SHP77 treated with DMSO at 0.1 percent for 48 hours (cell line): ENCODE data around the gene TICAM2.

Experiments used
- DNase-seq: peaks from one replicate; lab custom pipeline; 2025; lab: John Stamatoyannopoulos, UW

The TICAM2 gene

DNA sequence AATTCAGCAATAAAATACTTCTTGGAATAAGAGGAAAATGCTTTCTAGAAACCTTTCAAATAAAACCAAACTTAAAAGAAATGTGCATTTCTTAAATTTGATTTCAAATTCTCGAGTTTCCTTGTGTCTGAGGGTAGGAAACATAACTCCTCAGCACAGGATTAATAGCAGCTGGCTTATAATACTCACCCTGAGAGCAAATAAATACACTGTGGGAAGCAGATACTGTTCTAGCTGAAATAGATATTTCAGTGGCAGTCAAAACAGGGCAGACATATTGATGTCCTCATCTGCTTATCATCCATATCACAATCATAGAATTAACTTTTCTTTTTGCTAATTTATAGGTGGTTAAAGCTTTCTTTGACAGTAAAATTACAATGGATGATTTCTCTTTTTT is 33.6 kb downstream of the TICAM2 start:
- no peak for DNase-seq

DNA sequence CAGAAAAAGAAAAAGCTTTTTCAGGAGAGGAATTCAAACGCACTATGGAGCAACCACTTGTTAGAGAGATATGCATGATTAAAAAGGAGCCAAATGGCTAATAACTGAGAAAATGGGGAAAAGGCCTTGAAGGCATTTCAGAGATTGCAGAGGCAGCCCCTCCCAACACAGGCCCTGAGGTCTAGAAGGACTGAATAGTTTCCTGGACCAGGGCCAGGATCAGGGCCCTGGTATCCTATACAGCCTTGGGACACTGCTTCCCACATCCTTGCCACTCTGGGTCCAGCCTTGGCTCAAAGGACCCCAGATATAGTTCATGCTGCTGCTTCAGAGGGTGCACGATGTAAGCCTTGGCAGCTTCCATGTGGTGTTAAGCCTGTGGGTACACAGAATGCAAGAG is 37.0 kb downstream of the TICAM2 start:
- no peak for DNase-seq

DNA sequence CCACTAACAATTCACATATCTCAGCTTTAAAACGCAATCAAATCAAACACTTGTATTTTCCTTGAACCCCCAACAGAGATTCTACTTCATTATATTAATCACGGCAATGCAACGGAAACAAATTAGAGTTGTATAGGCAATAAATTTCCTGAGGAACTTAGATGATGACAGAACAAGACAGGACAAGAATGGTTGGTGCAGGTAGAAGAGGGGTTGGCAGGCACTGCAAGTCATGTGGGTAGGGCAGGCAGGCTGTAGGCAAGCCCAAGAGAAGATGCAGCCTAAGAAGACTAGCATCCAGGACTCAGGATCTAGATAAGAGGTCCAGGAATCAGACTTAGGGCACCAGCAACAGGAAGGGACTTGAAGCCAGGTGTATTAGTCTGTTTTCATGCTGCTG is 41.1 kb downstream of the TICAM2 start:
- DNase-seq = no peak

DNA sequence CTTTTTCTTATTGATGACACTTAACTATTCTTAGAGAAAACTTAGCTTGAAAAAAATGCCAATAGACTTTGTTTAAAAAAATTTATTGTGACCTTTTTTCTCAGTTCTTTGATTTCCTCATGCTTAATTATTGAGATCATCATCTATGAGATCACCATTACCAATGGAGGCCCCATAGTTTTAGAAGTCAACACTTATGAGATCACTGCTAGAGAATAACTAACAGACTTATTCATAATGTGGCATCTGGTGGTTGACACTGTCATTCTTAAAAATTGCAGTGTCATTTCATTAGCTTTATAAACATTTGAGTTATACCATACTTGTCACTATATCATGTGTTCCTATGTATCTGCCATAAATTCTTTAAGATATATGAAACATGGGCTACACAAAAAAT is 42.8 kb downstream of the TICAM2 start:
- no peak for DNase-seq

DNA sequence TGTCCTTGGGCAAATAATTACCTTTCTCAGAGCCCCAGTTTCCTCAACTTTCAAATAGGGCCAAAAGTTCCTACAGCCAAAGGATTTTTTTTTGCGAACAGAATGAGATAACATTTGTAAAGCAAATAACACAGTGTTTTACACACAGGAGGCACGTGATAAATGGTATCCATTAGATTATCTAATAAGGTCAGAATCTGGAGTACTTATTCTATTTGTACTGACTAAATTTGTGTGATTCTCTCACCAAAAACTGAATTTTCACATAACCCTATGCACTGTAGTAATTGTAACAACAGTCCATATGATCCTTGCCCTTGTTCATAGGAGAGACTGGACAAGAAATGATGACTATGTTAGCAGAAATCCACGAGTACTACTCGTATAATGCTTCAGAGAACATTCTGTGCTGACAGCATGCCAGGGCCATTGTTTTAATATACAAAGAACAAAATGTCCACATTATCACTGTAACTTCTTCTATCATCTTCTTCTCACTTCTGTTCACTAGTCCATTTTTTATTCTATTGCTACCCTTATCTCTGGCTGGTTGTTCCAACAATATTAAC is 43.8 kb downstream of the TICAM2 start:
- DNase-seq = no peak

DNA sequence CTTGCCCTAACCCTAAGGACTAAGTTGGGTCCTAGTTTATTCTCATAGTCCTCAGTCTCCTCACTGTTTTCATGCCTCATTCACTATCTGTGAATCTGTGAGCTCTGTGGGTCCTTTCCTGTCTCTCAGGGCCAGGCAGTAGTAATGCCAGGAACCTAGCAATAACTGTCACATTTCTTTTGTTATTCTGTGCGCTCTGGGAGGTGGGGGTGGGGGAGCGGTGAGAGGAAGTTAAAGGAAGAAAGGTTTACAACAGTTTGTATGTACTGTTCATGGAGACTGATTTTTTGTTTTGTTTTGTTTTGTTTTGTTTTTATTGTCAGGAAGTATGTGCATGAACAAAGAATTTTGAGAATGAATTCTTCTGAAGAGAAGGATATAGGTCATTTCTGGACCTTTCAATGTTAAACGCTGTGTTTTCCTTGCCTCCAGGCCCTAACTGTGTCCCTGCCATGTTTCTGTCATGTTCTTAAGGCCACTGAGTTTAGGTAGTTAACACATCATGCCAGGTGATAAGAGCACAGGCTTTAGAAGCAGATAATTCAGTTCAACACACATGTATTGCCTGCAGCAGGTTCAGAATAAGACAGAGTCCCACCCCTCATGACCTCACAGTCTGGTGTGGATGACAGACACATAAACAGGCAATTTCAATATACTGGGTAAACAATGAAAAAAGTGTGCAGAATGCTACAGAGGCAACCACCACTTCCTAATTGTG is 44.5 kb downstream of the TICAM2 start:
- DNase-seq = no peak

DNA sequence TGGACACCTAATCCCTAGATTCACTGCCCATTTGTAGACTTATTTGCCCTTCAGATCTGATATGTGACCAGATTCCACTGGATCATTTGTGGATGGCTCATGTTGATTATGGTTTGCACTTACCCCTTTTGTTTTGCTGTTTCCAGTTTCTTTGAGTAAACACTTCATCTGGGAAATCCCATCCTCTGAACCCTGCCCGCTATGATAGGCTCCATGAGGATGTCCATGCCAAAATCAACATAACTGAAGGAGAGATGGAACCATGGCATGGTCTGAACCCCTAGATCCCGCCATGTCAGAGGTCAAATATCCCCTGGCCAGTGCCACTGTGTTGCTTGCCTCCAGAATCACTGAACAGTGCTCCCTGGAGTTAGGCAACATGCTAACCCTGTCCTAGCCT is 46.0 kb downstream of the TICAM2 start:
- DNase-seq = no peak

DNA sequence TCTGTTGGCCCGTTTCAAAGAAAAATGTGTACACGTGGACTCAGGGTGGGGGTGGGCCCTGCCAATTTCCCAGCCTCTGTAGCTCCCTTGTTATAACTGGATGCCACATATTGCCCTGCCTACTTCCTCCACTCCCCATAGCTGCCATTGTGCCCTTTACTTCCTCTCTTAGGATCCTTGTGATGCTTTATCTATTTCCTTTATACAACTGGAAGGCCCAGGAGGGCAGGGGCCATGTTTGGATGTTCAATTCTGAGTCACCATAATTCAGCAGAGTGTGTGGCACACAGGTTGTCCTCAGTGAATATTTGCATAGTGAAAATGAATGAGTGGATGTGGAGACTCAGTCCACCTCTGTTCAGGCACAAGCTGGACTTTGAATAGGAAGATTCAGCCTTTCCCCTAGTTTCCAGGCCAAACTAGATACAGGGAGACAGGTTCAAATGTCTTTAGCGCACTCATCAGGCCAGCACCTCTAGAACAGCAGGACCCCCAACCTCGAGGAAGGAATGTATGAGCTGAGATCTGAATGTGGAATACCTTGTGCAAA is 47.1 kb downstream of the TICAM2 start:
- DNase-seq = no peak

DNA sequence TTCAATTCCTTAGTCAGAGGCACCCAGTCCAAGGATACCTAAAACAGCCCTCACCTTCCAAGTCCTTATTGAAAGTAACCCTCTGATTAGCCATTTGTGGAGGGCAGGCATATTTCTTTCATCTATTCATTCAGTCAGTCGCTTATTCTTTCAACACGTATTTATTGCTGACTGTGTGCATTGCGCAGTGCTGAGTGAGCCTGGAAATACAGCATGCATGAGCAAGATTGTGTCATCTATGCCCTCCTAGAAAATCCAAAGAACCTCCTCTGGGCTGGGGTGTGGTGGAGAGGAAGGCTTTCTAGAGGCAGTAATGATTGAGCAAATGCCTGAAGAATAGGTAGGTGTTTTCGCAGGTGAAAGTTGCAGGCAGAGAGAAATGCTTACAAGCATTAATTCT is 49.2 kb downstream of the TICAM2 start:
- no peak for DNase-seq

DNA sequence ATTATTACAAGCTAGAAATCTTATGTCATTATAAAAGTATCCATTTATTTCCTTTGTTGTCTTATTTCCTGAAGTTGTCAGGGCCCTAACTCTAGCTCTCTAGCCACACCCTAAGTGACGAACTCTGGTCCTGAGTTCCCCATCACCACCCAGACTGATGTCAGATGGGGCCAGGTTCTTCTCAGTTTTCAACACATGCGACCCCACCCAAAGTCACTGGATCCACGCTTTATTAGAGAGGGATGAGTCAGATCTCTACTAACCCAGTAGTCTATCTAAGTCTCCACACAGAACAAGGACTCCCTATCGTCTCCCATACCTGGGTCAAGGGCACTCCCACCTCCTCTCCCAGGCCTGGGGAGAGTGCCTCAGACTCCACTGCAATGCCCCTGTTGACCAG is 50.9 kb downstream of the TICAM2 start:
- DNase-seq = no peak

DNA sequence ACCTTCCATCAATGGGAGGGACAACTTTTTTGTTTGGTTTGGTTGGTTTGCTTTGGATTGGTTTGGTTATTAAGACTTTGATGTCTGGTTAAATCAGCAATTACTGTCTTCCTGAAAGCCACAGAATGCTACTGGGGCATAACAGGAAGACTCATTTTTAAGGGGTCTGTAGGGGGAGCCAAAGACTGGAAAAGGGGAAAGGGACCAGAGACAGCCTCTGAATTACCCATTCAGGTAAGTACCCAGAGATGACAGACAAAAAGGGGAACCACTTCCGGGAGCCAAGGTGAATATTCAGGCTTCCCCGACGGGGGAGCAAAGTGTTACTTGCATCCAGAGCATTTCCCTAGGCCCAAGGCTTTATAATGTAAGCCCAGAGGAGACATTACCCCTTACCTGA is 53.1 kb downstream of the TICAM2 start:
- no peak for DNase-seq

DNA sequence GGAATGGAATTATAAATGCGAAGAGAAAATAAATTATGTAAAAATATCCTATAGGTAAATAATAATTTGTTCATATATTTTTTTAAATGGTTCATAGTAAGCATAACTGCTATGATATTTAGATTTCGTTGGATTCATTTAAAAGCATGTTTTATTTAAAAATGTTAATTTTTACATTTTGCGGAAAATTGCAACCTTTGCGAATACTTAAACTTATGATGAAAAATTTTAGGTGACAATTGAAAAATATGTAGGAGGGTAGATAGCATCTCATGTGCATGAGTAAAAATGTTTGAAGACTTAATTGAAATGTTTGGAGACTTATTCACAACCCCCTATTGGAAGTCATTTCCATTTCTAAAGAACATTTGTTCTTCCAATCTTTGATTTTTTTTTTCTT is 53.6 kb downstream of the TICAM2 start:
- no peak for DNase-seq

DNA sequence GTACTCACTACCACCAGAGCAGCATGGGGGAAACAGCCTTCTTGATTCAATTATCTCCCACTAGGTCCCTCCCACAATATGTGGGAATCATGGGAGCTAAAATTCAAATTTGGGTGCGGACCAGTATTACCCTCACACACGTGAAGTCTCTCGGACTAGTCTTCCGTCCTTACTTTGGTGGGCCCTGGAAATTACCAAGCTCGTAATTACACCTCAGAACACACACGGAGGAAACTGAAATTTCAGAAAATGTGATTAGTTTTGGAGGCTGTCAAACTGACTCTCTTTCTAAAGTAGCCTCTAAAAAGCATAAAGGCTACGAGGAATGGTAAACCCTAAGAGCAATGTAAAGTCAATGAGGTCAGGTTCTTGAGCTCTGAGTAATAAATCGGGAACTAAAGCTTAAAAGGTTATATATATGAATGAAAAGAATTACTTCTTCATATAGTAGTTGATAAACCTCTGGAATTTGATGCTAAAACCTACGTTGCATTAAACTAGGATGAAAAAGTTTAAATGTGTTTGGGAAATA is 56.9 kb downstream of the TICAM2 start:
- no peak for DNase-seq

DNA sequence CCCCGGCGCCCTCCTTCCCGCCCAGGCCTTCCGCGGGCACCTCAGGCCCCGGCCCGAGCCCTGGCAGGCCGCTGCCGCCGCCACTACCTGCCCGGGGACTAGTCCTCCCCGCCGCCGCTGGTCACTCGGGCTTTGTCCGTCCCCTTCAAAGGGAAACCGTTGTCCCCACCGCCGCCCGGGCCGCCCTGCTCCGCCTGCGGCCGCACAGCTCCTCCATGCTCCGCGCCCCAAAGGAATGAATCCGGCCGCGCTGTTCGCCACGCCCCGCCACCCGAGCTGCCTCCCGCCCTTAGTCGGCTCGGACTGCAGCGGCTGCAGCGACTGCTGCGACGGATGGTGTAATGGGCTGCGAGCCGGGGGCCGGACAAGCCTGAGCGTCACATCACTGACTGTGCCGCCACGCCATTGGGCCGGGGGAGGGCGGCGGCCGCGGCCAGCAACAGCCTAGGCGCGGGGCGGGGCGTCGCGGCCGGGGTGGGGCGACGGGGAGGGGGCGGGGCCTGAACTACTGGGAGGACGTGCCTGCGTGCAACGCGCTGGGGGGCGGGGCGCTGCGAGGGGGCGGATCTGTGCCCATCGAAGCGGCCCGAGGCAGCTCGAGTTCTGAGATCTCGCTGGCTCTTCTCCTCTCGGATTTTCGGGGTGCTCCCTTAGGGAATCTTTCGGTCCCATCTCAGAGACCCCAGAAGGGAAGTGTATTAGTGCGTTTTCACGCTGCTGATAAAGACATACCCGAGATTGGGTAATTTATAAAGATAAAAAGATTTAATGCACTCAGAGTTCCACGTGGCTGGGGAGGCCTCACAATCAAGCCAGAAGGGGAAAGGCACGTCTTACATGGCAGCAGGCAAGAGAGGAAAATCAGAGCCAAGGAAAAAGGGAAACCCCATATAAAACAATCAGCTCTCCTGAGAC is 57.6 kb downstream of the TICAM2 start, which contains the start of gene FEM1C:
FEM1C (minus strand) TSS at position 340 of the 915 bp plus-strand sequence. CDS start 1,282 bp downstream, outside the sequence.
- DNase-seq = peak; percentile 85

DNA sequence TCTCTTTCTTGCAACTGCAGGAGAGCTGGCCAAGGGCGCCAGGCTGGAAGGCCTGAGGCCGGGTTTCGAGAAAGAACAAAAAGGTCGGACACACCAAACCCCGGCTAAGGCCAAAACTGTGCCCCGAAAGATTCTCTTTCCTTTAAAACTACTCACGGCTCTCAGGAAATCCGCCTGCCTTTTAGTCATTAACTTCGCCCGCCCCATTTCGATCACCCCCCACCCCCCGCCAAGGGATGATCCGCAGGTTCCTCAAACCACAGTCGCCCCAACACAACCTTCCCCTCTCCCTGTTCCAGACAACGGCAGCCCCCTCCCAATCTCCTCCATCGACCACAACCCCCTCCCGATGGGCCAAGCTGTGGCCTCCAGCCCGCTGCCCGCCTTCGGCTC is 58.2 kb downstream of the TICAM2 start:
- no peak for DNase-seq

DNA sequence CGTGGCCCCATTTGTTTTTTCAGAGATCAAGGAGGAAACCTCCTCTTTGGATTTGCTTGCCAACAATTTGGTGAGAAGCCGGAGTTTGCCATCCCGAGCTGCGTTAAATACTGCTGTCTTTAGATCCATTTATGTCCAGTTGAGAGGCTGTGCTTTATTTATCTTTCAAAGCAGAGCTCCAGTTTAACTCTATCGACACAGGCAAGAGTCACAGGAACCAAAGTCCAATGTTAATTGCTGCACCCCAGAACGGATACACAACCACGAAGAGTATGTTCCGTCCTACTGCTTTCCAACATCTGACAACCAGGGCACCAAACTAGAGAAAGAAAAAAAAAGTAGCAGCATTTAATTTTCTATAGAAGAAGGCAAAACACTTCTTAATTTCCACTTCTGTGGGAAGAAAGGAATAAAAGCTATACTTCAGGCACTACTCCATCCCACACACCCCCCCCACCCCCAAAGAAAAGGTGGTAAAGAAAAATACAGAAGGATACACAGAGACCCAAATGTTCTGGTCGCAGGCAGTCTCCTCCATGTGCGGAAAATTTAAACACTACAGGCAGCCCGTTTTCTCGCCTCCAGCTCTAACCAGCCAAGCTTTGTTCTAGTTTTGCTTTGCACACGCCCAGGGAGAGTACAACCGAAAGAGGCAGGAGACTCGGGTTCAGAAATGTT is 58.8 kb downstream of the TICAM2 start:
- DNase-seq = no peak

DNA sequence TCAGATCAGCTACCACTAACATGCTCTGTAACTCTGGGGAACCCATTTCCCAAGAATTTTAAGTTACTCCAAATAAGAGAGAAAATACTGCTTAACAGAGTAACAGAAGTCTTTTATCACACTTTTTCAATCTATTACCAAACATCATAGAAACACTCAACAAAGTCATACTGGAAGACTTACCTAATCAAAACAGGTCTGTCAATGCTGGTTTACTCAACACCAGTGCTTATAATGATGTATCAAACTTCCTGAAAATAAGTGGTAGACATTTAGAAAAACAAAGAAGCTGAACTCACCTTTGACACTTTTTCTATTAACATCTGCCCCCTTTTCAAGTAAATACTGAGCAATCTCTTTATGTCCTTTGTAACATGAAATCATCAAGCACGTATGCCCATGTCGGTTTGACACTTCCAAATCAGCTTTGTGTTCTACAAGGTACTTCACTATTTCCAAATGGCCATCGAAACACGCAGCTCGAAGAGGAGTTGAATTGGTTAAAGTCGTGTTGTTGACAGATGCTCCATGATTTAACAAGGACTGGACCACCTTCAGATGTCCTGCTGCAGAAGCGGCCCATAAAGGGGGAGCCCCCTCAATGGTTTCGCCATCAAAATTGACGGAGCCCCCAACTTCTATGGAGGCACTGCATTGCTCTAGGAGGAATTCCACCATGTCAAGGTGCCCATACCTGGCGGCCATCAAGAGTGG is 59.5 kb downstream of the TICAM2 start:
- DNase-seq = no peak

DNA sequence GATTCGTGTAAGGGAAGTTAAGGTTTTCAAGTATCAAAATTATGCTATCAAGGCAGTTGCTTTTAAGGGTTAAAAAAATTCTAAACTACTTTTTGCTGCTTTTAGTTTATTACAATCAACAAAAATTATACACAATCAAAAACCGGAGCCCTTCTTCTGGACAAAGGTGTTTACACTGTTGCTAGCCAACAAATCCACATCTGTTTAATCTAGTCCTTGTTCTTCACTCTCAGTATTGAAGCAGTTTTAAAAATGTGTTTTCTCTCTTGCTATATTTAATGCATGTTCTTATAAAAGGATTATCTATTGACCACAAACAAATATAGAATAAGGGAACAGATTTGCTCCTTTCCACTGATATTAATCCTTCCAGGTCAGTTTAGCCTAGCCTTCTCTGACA is 60.2 kb downstream of the TICAM2 start:
- DNase-seq = no peak

DNA sequence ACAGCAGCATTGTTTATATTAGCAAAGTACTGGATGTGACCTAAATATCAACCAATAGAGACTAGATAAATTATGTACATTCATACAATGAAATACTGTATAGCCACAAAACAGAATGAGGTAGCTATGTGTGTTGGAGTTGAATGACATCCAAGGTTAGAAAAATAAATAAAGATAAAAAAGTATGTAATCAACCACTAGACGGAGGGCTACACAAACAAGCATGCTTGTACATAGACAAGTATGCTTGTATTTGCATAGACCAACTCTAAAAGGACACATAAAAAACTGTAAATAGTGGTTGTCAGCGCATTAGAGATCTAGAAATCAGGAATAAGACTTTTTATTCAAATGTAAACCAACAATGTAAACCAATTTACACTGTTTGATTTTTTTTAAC is 60.7 kb downstream of the TICAM2 start:
- DNase-seq = no peak

DNA sequence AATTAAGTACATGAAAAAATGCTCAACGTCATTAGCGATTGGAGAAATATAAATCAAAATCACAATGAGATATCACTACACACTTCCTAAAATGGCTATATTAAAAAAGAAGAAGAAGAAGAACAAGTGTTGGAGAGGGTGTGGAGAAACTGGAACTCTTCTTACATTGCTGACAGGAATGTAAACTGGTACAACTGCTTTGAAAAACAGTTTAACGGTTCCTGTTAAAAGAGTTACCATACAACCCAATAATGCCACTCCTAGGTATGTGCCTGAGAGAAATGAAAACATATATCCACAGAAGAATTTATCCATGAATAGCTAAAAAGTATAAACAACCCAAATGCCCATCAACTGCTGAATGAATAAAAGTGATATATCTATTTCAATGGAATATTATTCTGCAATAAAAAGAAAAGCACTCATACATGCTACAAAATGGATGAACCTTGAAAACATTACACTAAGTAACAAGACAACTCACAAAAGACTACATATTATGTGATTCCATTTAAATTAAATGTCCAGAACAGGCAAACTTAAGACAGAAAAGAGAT is 66.7 kb downstream of the TICAM2 start:
- DNase-seq = no peak

DNA sequence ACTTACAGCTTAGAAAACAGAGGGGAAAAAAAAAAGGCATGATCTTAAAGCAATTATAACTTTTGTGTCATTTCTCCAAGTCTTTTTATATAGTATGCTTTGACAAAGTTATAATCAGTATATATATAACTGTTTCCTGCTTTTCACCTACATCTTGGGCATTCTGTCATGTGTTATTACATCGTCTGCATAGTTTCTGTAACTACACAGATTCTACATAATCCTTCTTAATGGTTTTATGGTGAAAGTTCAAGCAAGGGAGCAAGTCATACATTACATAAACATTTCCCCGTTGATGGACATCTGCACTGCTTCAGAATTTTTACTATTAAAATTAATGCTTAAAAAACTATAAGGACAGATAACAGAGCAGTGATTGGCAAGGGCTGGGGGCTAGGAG is 69.8 kb downstream of the TICAM2 start:
- no peak for DNase-seq
